Epithelial cell of proximal tubule (primary cell): ENCODE results near the gene MYO1D. TPM values are rescaled to one million over a fixed set of nuclear protein-coding genes. Genes with fewer than 3 reads are reported as not detected.
"Not testable (repeated sequence)": the region's sequence is repeated elsewhere in the genome, so short reads cannot be mapped to it uniquely, and the experiment has no call there.

Experiments
- DNase-seq: peaks from one replicate; pipeline ENCODE4 v3.0.0-alpha.2; 2011; ENCODE audit warnings: low read depth
- H3K4me3 ChIP-seq: 2 replicates; pipeline ENCODE4 v1.5.1; 2011; ENCODE audit warnings: low read depth, mild to moderate bottlenecking, low read length
- CTCF ChIP-seq: conservative IDR thresholded peaks from 2 replicates; pipeline ENCODE4 v1.5.1; 2012; ENCODE audit warnings: low read depth, mild to moderate bottlenecking, low read length
- total RNA-seq: library from RNA; depleted of rRNA; stranded (reverse); fragments of >200 nt; gene quantifications from 2 replicates; pipeline ENCODE4 v1.2.3, GENCODE V29; 2015

The MYO1D gene
- total RNA-seq, 1 donor from 2014 or later = 54.4 TPM

- no peak overlapping the region for H3K4me3 ChIP-seq
- no peak for TF ChIP-seq CTCF
- DNase-seq = no peak
These were observed 351.8 kb downstream of the MYO1D start for GRCh38 chr17:32525122-32525521.

- H3K4me3 ChIP-seq, DNase-seq: not testable (repeated sequence)
These were observed 352.4 kb downstream of the MYO1D start for GRCh38 chr17:32524553-32524880.

- DNase-seq = no peak
- no peak for TF ChIP-seq CTCF
These were observed 352.9 kb downstream of the MYO1D start for GRCh38 chr17:32523827-32524552.

GRCh38 chr17:32523017-32523680, 353.8 kb downstream of the MYO1D start:
- no peak for DNase-seq
- H3K4me3 ChIP-seq = no peak overlapping the region
- TF ChIP-seq CTCF = no peak

More at GRCh38 chr17:32523827-32524552, 352.9 kb downstream of the MYO1D start:
- no peak overlapping the region for H3K4me3 ChIP-seq

GRCh38 chr17:32520737-32521404, 356.1 kb downstream of the MYO1D start:
- TF ChIP-seq CTCF = no peak
- H3K4me3 ChIP-seq = no peak overlapping the region
- no peak for DNase-seq

GRCh38 chr17:32520104-32520701, 356.7 kb downstream of the MYO1D start:
- TF ChIP-seq CTCF = no peak
- DNase-seq = no peak
- H3K4me3 ChIP-seq = peak overlapping the region; percentile 56
